ENCODE results near the gene LIG1. TPM values are rescaled to one million over a fixed set of nuclear protein-coding genes. Genes with fewer than 3 reads are reported as not detected.

Gene LIG1
- total RNA-seq, 4 donors from 2014 or later = 17.7 to 33.3 (median 26.7) TPM

DNA sequence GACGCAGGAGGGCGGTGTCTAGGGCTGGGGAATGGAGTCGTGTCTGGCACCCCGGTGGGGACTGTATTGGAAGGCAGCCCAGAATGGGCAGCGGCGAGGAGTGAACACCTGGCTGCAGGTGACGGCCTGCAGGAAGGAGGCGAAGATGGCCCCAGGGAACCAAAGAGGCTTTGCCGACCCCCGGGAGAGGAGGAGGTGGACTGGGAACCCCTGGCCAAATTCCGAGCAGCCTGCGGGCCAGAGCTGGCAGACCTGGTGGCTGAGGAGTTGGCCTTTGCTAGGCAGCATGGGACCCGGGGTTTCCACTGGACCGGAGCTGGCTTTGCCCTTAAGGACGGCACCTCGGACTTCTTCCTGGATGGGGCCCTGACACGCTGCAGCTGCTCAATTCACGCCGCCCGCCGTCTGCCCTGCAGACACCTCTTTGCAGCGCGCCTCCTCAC, 26.2 kb upstream of the LIG1 start:
- intact Hi-C loops (cut with DNase I) = no loop called here

GRCh38 chr19:48194844-48195830, 25.0 kb upstream of the LIG1 start:
- no peak overlapping the region for H3K4me3 ChIP-seq (replicated peaks in 1 of 3)
- H3K36me3 ChIP-seq = no peaks in the 10 kb centered on the region
- H3K4me1 ChIP-seq = no peaks in the 10 kb centered on the region
- no peak overlapping the region for H3K27ac ChIP-seq
- H3K27me3 ChIP-seq = no peaks in the 10 kb centered on the region
- DNase-seq = no peak
- peak in 1 of 2 donors; percentile 8 for TF ChIP-seq POLR2A (IDR thresholded peaks at IDR 0.05)
- TF ChIP-seq, protein P1, sequence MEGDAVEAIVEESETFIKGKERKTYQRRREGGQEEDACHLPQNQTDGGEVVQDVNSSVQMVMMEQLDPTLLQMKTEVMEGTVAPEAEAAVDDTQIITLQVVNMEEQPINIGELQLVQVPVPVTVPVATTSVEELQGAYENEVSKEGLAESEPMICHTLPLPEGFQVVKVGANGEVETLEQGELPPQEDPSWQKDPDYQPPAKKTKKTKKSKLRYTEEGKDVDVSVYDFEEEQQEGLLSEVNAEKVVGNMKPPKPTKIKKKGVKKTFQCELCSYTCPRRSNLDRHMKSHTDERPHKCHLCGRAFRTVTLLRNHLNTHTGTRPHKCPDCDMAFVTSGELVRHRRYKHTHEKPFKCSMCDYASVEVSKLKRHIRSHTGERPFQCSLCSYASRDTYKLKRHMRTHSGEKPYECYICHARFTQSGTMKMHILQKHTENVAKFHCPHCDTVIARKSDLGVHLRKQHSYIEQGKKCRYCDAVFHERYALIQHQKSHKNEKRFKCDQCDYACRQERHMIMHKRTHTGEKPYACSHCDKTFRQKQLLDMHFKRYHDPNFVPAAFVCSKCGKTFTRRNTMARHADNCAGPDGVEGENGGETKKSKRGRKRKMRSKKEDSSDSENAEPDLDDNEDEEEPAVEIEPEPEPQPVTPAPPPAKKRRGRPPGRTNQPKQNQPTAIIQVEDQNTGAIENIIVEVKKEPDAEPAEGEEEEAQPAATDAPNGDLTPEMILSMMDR (IDR thresholded peaks at IDR 0.05) = no peak
- intact Hi-C loops (cut with DNase I) = no loop called here
- WGBS, 2 donors = 78 to 82% methylated on average over 37 to 58 of the region's 95 CpGs
- H3K9me3 ChIP-seq = no peaks in the 10 kb centered on the region

More for the DNA sequence above, 26.2 kb upstream of the LIG1 start:
- Histone ChIP-seq H3K4me1 (no peaks in the 10 kb centered on the region), H3K36me3 (no peaks in the 10 kb centered on the region), H3K27ac (no peak overlapping the region), H3K9me3 (no peaks in the 10 kb centered on the region), H3K4me3 (replicated peaks in 1 of 3) (no peak overlapping the region), H3K27me3 (no peaks in the 10 kb centered on the region)
- WGBS, 2 donors = 65 to 70% methylated on average over 15 to 23 of the region's 23 CpGs
- no peak for TF ChIP-seq POLR2A (IDR thresholded peaks at IDR 0.05)
- TF ChIP-seq, protein P1 (IDR thresholded peaks at IDR 0.05) = no peak
- DNase-seq = no peak

GRCh38 chr19:48194041-48194843, 24.1 kb upstream of the LIG1 start:
- H3K4me3 ChIP-seq (replicated peaks in 1 of 3) = no peak overlapping the region
- H3K4me1 ChIP-seq = no peaks in the 10 kb centered on the region
- H3K36me3 ChIP-seq = no peaks in the 10 kb centered on the region
- H3K27me3 ChIP-seq = no peaks in the 10 kb centered on the region
- intact Hi-C loops (cut with DNase I) = no loop called here
- no peak for TF ChIP-seq POLR2A (IDR thresholded peaks at IDR 0.05)
- TF ChIP-seq, protein P1 (IDR thresholded peaks at IDR 0.05) = peak in 3 of 6 experiments; percentile 36 to 45 (median 43)
- 65 to 70% methylated on average over 11 to 28 of the region's 36 CpGs for WGBS, 2 donors
- H3K9me3 ChIP-seq = no peaks in the 10 kb centered on the region
- H3K27ac ChIP-seq = no peak overlapping the region
- no peak for DNase-seq

DNA sequence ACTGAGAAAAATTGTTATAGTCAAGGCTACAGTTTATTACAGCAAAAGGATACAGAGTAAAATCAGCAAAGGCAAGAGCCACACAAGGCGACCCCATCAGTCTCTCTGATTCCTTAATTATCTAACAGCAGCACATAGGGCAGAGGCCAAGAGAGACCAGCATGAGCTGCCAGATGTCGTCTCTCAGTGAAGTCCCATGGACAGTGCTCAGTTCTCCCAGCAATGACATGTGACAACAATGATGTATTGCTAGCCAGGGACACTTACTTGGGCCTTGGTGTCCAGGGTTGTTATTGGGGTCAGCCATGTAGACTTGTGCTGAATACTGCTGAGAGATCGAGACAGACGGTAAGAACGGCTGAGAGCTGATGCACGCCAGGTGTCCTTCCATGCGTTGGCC, 22.6 kb upstream of the LIG1 start:
- H3K36me3 ChIP-seq = no peaks in the 10 kb centered on the region
- no peaks in the 10 kb centered on the region for H3K4me1 ChIP-seq
- no peaks in the 10 kb centered on the region for H3K27me3 ChIP-seq
- H3K27ac ChIP-seq = no peak overlapping the region
- 88% methylated on average over 7 of the region's 7 CpGs for WGBS, 2 donors
- intact Hi-C loops (cut with DNase I) = no loop called here
- TF ChIP-seq, protein P1 (IDR thresholded peaks at IDR 0.05) = no peak
- TF ChIP-seq POLR2A (IDR thresholded peaks at IDR 0.05) = no peak
- no peaks in the 10 kb centered on the region for H3K9me3 ChIP-seq
- no peak overlapping the region for H3K4me3 ChIP-seq (replicated peaks in 1 of 3)
- DNase-seq = no peak
